CD14-positive monocyte (primary cell): ENCODE data around the gene ZNF277. TPM values are rescaled to one million over a fixed set of nuclear protein-coding genes. Genes with fewer than 3 reads are reported as not detected.

Experiments
- DNase-seq, 3 donors: peaks; one replicate each; pipeline ENCODE4 v3.0.0-alpha.2; 2011 to 2022
- H2AFZ ChIP-seq: 2 replicates; pipeline ENCODE4 v1.6.0; 2012; ENCODE audit warnings: mild to moderate bottlenecking, low read depth, low read length, inconsistent platforms; ENCODE audit not compliant: insufficient read depth, poor library complexity, severe bottlenecking
- H3K27ac ChIP-seq, 2 donors: 1 replicate in 1 of 2; 2 replicates in 1 of 2; pipeline ENCODE4 v1.5.1; 2012 to 2013; ENCODE audit warnings: low read length in 2 of 2, control low read depth in 1 of 2, inconsistent platforms in 1 of 2, low read depth in 1 of 2, mild to moderate bottlenecking in 1 of 2
- H3K27me3 ChIP-seq, 2 donors: one replicate each; pipeline versions ENCODE4 v1.6.0 to v1.6.1; 2011 to 2013; ENCODE audit warnings: low read length in 2 of 2; ENCODE audit not compliant: control insufficient read depth in 2 of 2, insufficient read depth in 2 of 2
- H3K36me3 ChIP-seq, 2 donors: replicated peaks in 1 of 2; 1 replicate in 1 of 2; 2 replicates in 1 of 2; pipeline versions ENCODE4 v1.5.1 to v1.6.1; 2012 to 2013; ENCODE audit warnings: low read length in 2 of 2, control low read depth in 1 of 2, inconsistent platforms in 1 of 2, mild to moderate bottlenecking in 1 of 2; ENCODE audit not compliant: insufficient read depth in 2 of 2, control insufficient read depth in 1 of 2
- H3K4me1 ChIP-seq, 2 donors: 1 replicate in 1 of 2; 2 replicates in 1 of 2; pipeline versions ENCODE4 v1.5.1 to v1.6.1; 2012 to 2013; ENCODE audit warnings: low read length in 2 of 2, control low read depth in 1 of 2, inconsistent platforms in 1 of 2, mild to moderate bottlenecking in 1 of 2, moderate library complexity in 1 of 2; ENCODE audit not compliant: insufficient read depth in 2 of 2, control insufficient read depth in 1 of 2
- H3K4me2 ChIP-seq: replicated peaks from 2 replicates; pipeline ENCODE3; 2012; ENCODE audit warnings: low read length, moderate library complexity, mild to moderate bottlenecking; ENCODE audit not compliant: poor library complexity, severe bottlenecking; ENCODE audit errors: extremely low read depth
- H3K4me3 ChIP-seq, 3 experiments: fragments of 200-600 bp in 1 of 3; sonication (generic) in 1 of 3; replicated peaks in 1 of 3; 1 replicate in 2 of 3; 2 replicates in 1 of 3; pipeline ENCODE4 v1.5.1; 2011 to 2013; ENCODE audit warnings: low read length in 3 of 3, mild to moderate bottlenecking in 3 of 3, control low read depth in 2 of 3, low read depth in 2 of 3, inconsistent platforms in 1 of 3, moderate library complexity in 1 of 3
- H3K79me2 ChIP-seq: 2 replicates; pipeline ENCODE4 v1.6.0; 2012; ENCODE audit warnings: mild to moderate bottlenecking, control low read depth, inconsistent platforms, low read length, moderate library complexity; ENCODE audit not compliant: insufficient read depth
- H3K9ac ChIP-seq: 2 replicates; pipeline ENCODE4 v1.6.0; 2017; ENCODE audit warnings: low read length, mild to moderate bottlenecking; ENCODE audit not compliant: insufficient read depth, poor library complexity, severe bottlenecking
- H3K9me3 ChIP-seq, 2 donors: replicated peaks in 1 of 2; 1 replicate in 1 of 2; 2 replicates in 1 of 2; pipeline versions ENCODE4 v1.5.1 to v1.6.1; 2012 to 2013; ENCODE audit warnings: low read length in 2 of 2, control low read depth in 1 of 2; ENCODE audit not compliant: control insufficient read depth in 1 of 2, insufficient read depth in 1 of 2
- H4K20me1 ChIP-seq: 2 replicates; pipeline ENCODE4 v1.6.0; 2012; ENCODE audit warnings: mild to moderate bottlenecking, low read length, control low read depth, moderate library complexity; ENCODE audit not compliant: insufficient read depth
- H3K27ac Mint-ChIP-seq, 7 donors: one replicate each; pipeline ENCODE4 v1.8.0; 2020; ENCODE audit warnings: mild to moderate bottlenecking in 7 of 7, mixed read lengths in 7 of 7, moderate library complexity in 6 of 7, inconsistent platforms in 2 of 7
- H3K27me3 Mint-ChIP-seq, 3 donors: one replicate each; pipeline ENCODE4 v1.8.0; 2021 to 2022; ENCODE audit warnings: low read depth in 3 of 3, mild to moderate bottlenecking in 3 of 3, mixed read lengths in 3 of 3, moderate library complexity in 3 of 3, inconsistent platforms in 1 of 3
- H3K36me3 Mint-ChIP-seq, 2 donors: one replicate each; pipeline ENCODE4 v1.8.0; 2020; ENCODE audit warnings: mixed read lengths in 2 of 2, inconsistent platforms in 1 of 2, mild to moderate bottlenecking in 1 of 2
- H3K4me1 Mint-ChIP-seq: one replicate; pipeline ENCODE4 v1.8.0; 2020; ENCODE audit warnings: mild to moderate bottlenecking, mixed read lengths
- H3K4me3 Mint-ChIP-seq, 2 donors: one replicate each; pipeline ENCODE4 v1.8.0; 2020; ENCODE audit warnings: mild to moderate bottlenecking in 2 of 2, mixed read lengths in 2 of 2, moderate library complexity in 1 of 2
- H3K9me3 Mint-ChIP-seq, 7 donors: one replicate each; pipeline ENCODE4 v1.8.0; 2020 to 2022; ENCODE audit warnings: mixed read lengths in 7 of 7, mild to moderate bottlenecking in 6 of 7, moderate library complexity in 6 of 7, inconsistent platforms in 2 of 7
- WGBS: methylation state at CpG from one replicate; pipeline ENCODE4 v1.1.5; 2013; ENCODE audit warnings: missing lambda C conversion rate; ENCODE audit not compliant: insufficient coverage; 5-methylcytosine and 5-hydroxymethylcytosine counted together
- intact Hi-C, 2 donors: fragments of 100-400 bp; cut with micrococcal nuclease; formaldehyde crosslinking; loops; one replicate each; pipeline versions ENCODE4 v1.15.0 to v1.15.1; 2023
- polyA plus RNA-seq, 3 donors: library from polyadenylated mRNA; depleted of rRNA in 1 of 3; unstranded in 2 of 3; stranded (reverse) in 1 of 3; fragments of 300-500 nt in 2 of 3; fragments of >200 nt in 1 of 3; fragmentation: Illumina TruSeq in 2 of 3; gene quantifications; 1 replicate in 2 of 3; 2 replicates in 1 of 3; pipeline ENCODE4 v1.2.3, GENCODE V29; 2012 to 2021
- TF ChIP-seq, protein P1 (sequence below): fragments of 200-600 bp; IDR thresholded peaks from one replicate; pipeline ENCODE4 v1.8.0; 2022; ENCODE audit warnings: antibody characterized with exemption, mild to moderate bottlenecking

The ZNF277 gene
- polyA plus RNA-seq, 3 donors: 17.5 to 20.7 (median 20.0) TPM

- H3K4me3 ChIP-seq: no peak overlapping the region
- no peak overlapping the region for H2AFZ ChIP-seq
- Mint-ChIP-seq H3K4me3 (no peak overlapping the region), H3K4me1 (no peaks in the 10 kb centered on the region), H3K9me3 (peaks cover 0 to 2% (median 0%) of the 10 kb centered on the region in 7 donors), H3K27ac (no peak overlapping the region), H3K27me3 (peaks cover 0 to 6% (median 2%) of the 10 kb centered on the region in 3 donors), H3K36me3 (no peaks in the 10 kb centered on the region)
- H3K79me2 ChIP-seq: no peaks in the 10 kb centered on the region
- no peaks in the 10 kb centered on the region for H4K20me1 ChIP-seq
- 96% methylated on average over 5 of the region's 8 CpGs for WGBS
- intact Hi-C loops: no loop called here
- DNase-seq: no peak
- no peak overlapping the region for H3K4me2 ChIP-seq
- TF ChIP-seq, protein P1, sequence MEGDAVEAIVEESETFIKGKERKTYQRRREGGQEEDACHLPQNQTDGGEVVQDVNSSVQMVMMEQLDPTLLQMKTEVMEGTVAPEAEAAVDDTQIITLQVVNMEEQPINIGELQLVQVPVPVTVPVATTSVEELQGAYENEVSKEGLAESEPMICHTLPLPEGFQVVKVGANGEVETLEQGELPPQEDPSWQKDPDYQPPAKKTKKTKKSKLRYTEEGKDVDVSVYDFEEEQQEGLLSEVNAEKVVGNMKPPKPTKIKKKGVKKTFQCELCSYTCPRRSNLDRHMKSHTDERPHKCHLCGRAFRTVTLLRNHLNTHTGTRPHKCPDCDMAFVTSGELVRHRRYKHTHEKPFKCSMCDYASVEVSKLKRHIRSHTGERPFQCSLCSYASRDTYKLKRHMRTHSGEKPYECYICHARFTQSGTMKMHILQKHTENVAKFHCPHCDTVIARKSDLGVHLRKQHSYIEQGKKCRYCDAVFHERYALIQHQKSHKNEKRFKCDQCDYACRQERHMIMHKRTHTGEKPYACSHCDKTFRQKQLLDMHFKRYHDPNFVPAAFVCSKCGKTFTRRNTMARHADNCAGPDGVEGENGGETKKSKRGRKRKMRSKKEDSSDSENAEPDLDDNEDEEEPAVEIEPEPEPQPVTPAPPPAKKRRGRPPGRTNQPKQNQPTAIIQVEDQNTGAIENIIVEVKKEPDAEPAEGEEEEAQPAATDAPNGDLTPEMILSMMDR: no peak
- H3K4me1 ChIP-seq: no peaks in the 10 kb centered on the region
- H3K36me3 ChIP-seq: no peaks in the 10 kb centered on the region
- no peaks in the 10 kb centered on the region for H3K9me3 ChIP-seq
- H3K27ac ChIP-seq: no peak overlapping the region
- no peaks in the 10 kb centered on the region for H3K27me3 ChIP-seq
- H3K9ac ChIP-seq: no peak overlapping the region
Measured at GRCh38 chr7:112172870-112173567, 33.5 kb upstream of the ZNF277 start.

DNA sequence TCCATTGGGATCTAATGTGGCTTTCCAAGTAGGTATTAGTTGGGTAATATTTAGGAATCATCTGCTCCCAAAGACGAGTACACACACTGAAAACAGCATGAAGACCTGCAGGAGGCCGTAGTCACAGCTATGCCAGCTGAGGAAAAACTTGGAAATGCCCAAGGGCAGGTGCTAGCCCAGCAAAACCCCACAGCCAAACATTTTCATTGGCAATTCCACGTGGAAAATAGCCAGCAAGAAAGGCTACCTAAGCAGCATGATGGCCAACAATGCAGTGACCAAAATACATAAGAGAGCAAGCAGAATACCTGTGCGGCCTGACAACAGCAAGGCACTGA is 33.0 kb upstream of the ZNF277 start:
- 86% methylated on average over 4 of the region's 4 CpGs for WGBS

More for the DNA sequence above, 33.0 kb upstream of the ZNF277 start:
- H3K36me3 ChIP-seq: no peaks in the 10 kb centered on the region
- no peak overlapping the region for H3K27ac Mint-ChIP-seq
- no peaks in the 10 kb centered on the region for H3K36me3 Mint-ChIP-seq
- H3K4me1 ChIP-seq: no peaks in the 10 kb centered on the region
- H3K27me3 ChIP-seq: no peaks in the 10 kb centered on the region
- no peak overlapping the region for H3K4me3 ChIP-seq
- no peaks in the 10 kb centered on the region for H3K9me3 ChIP-seq
- no peak overlapping the region for H3K4me2 ChIP-seq
- TF ChIP-seq, protein P1: no peak
- no peaks in the 10 kb centered on the region for H4K20me1 ChIP-seq
- H3K9me3 Mint-ChIP-seq: peaks cover 0 to 2% (median 0%) of the 10 kb centered on the region in 7 donors
- no peak overlapping the region for H3K27ac ChIP-seq
- H3K4me3 Mint-ChIP-seq: no peak overlapping the region
- no peak overlapping the region for H3K9ac ChIP-seq
- DNase-seq: no peak
- H3K4me1 Mint-ChIP-seq: no peaks in the 10 kb centered on the region
- intact Hi-C loops: no loop called here
- H3K79me2 ChIP-seq: no peaks in the 10 kb centered on the region
- H2AFZ ChIP-seq: no peak overlapping the region
- peaks cover 0 to 7% (median 4%) of the 10 kb centered on the region in 3 donors for H3K27me3 Mint-ChIP-seq
